Measurements from ENCODE around the gene EFHC2.

- no peak for TF ChIP-seq CTCF (IDR thresholded peaks at IDR 0.05)
- TF ChIP-seq POLR2A (IDR thresholded peaks at IDR 0.05), result no peak
Measured at GRCh38 chrX:44267861-44268260, 75.6 kb downstream of the EFHC2 start.
